IPS-NIHi7 (cell line): ENCODE data around the gene ACTG1.

Source experiments
- DNase-seq: peaks from one replicate; pipeline ENCODE4 v3.0.0; 2012; ENCODE audit warnings: mixed read lengths; ENCODE audit errors: extremely low spot score

The ACTG1 gene

DNA sequence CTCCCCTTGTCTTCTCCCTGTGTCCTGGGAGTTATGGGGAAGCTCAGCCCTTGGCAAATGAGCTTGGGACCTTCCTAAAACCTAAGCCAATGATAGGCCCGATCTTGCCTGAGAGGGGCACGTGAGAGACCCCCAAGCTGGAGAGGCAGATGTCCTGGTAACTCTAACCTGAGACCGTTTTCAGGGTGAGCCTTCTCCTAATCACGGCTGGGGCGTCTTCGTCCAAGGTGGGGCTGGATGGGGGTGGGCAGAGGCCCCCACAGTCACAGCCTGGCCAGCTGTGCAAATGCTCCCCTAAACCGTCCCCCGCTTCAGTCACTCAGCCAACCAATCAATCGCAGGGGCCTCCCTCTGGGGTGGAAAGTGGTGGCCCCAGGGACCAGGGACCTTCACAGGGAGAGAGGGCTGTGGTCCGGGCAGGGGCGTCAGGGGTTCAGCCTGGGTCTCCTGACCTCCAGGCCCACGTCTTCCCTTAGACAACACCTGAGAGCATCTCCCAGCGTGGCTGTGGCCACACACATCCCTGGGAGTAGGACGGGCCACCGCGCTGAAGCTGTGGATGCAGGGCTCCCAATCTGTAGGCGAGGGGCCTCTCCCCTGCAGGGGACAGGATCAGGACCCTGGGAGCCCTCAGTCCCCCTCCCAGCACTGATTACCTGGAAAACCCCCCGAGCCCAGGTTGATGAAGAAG is 30.6 kb downstream of the ACTG1 start:
- no peak for DNase-seq

DNA sequence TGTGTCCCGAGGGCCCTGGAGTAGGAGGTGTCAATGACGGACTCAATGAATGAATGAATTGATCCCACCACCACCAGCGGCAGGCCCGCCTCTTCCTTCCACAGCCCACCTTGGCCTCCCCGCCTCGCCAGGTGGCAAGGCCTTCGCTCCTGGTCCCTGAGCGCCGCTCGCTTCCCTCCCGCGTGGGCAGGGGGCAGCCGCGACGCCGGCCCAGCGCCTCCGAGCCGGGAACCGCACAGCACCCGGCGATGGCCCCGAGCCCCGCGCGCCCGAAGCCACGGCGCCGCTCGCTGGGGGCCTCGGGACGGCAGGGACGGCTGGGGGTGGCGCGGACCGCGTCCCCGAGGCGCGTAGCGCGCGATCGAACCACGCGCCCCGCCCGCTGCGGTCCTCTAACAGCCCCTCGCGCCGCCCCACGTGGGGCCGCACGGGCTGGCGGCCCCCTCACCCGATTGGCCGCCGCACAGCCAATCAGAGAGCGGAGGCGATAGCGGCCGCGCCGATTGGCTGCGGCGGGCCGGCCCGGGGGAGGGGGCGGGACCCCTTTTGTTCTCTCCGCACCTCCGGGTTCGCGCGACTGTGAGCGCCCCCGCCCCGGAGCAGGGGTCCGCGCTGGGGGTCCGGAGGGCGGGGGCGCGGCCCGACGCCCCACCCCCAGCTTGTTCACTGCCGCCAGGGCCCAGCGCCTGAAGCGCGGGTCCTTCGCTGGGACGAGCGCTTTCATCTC is 31.4 kb downstream of the ACTG1 start:
- peak; percentile 96 for DNase-seq

DNA sequence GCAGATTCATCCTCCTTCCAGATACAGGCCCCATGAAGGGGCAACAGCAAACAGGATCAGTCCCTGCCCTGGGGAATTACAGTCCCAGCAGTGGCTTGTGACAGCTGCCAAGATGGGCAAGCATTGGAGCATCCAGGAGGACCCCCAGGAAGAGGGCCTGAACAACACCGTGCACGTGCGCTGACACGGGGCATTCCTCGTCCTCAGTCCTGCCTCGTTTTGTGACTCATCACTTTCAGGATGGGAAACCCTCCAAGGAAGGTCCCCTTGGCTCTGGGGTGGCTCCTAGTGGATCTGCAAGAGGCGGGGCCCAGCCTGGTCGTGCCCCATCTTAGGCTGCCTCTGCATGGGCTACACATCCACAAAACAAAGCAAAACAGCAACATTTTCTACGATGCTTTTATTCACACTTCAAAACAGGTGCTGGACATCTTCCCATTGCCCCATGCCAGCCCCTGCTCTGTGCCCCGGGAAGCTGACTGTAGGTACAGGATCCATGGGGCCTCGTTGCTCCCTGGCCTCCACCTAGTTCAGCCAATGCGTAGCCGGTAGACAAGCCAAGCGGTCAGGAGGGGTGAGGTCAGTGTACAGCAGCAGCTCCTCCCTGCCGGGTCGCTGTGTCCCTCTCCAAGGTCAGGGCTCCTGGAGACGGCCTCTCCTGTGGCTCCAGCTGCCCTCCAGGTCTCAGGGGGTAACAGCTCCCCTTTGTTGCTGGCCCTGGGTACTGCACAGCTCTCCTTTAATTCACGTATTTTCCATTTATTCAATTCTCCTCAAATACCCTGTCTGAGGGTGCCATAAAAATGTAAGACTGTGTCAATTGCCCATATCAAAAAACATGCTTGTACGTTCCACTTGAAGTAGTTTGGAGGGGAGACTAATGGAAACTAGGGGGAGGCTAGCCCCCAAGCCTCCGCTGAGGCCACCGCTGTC is 32.2 kb downstream of the ACTG1 start:
- no peak for DNase-seq

DNA sequence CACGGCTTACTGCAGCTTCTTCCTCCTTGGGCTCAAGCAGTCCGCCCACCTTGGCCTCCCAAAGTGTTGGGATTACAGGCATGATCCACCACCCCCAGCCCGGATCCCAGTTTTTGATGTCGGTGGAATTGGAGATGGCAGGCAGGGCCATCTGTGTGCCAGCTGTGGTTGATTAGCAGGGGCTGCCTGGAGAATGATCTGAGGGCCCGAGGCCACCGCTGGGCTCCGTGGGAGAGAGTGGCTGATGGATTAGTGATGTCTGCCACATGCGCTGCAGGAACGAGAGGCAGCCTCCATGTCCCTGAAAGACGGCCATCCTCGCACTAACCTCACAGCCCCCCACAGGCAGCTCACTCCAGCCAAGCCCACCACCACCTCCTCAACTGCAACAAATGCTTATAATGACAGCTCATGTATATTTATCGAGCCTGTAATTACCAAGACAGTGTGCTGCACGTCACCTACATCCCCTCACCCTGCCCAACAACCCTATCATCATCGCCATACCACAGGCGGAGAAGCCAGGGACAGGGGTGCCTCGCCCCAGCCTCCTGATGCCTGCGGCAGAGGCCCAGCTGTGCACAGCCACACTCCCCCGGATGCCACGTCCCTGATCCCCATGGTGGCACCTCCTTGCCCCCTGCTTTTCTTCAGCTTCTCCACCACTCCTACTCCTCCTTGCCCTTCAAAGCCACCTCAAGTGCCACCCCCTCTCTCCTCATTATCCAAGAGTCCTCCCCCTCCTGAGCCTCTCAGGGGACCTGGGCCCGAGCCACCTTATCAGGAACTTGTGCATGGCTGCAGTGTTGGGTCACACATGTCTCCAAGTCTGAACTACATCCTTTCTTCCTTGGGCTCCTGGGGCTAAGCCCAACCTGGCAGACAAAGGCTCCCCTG is 33.2 kb downstream of the ACTG1 start:
- no peak for DNase-seq

DNA sequence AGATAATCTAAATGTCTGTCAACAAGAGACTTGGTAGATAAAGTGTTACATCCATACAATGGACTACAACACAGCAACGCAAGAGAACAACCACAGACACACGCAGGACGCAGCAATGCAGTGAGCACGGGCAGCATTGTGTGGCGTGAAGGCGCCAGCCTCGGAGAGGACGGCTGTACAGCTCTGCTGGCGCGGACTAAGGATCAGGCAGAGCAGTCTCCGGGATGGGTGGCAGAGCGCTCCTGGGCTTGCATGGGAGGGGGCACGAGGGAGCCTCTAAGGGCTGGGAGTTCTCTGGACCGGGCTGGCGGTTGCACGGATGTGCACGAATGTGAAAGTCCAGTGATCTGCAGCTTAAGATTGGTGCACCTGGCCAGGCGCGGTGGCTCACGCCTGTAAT is 34.5 kb downstream of the ACTG1 start:
- DNase-seq, result no peak

DNA sequence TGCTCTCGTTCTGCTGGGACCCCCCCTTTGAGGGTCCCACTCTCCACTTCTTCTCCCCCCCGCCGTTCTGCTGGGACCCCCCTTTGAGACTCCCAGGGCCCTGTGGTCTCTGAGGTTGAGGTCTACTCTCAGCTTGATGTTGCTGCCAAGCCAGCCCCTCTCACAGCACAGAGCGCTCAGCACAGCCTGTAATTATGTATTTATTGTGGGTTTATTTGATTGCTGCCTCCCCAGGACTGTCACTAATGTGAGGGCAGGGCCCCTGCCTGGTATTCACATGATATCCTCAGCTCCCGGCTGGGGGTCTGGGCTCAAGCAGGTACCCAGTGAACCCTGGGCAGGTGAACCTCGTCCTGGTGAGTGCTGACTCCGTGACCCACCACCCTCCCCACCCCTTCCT is 35.4 kb downstream of the ACTG1 start:
- no peak for DNase-seq

DNA sequence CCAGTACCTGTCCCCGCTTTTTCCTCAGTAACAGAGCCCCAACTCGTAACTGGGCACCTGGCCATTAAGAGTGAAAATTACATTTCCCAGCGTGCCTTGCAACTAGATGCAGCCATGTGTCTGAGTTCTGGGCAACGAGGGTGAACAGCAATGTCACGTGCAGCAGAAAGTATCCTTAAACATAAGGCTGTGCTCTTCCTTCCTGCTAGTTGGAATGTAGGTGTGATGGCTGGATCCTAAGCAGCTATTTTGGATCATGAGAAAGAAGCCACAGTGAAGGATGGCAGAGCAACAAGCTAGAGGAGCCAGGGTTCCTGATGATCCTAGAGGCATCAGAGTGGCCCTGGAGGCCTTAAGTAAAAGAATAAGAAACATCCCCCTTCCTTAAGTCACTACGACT is 36.0 kb downstream of the ACTG1 start:
- DNase-seq, result no peak

DNA sequence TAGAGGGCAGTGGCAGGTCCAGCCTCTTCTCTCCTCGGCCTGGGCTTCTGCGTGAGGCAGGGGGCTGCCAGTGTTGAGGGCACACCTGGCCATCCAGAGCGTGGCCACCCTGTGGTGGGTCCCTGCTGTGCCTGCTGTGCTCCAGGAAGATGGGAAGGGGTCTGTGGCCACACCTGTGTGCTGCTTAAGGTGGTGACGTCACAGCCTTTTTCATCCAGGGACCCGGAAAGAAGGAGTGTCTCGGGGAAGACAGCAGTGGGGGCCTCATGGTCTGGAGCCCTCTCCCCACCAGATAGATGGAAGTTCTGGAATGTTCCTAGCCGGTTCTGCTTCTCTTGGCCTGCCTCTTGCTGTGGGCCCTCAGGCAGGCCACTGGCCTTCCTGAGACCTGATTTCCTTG is 36.5 kb downstream of the ACTG1 start:
- no peak for DNase-seq

DNA sequence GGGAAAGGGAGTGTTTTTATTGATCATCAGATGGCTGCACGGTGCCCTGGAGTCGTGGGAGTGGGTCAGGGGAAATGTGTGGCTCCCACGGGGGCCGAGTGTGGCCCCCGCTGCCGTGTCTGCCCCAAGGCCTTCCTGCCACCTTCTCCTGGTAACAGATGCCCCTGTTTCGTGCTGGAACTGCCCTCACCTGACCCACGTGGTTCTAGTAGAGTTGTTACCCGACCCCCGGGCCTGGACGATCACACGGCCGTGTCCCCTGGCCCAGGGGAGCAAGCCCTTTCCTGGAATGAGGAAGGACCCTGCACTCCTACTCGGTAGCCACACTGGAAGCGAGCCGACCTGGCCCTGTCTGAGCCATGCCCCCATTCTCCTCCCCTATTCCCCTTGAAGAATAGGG is 37.6 kb downstream of the ACTG1 start:
- no peak for DNase-seq

DNA sequence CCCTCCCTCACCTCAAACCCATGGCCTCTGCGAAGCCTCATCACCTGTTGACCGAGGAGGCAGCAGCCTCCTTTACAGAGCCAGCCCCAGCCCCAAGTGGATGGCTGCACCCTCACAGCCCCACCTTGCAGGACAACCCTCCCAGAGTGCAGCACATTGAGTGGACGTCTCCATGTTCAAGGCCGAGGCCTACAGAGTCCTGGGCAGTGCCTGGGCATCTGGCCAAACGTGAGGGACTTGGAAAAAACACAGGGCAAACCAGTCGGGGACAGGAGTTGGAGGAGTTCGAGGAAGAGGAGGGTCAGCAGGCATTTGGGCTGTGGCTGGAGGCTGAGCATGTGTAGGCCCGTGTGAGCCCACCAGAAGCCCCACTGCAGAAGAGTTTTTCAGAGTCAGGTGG is 39.6 kb downstream of the ACTG1 start:
- no peak for DNase-seq

DNA sequence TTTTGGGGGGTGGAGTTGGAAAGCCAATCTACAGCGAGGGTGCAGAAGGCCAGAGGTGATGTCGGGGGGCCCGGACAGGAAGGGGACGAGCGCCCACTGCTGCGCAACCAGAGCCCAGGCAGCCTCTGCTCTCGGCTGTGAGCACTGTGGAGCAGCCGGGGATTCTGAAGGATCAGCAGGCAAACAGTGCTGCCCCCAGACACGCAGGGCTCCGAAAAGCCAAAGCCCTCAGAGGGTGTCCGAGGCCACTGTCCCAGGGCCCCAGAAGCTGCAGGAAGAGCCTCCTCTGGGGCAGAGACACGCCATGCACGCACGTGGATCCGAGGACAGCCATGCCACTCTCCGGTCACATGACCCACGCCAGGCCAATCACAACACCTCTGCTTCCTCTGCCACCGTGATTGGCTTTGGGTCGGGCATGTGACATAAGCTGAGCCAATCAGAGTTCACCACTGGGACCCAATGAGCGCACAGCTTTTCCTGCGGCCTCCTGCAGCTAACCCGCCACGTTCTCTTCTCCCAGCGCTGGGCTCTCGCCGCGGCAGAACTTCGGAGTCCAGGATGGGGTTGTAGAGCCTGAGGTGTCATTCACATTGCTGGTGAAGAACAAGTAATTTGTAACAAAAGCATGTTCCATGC is 40.7 kb downstream of the ACTG1 start:
- peak; percentile 85 for DNase-seq

DNA sequence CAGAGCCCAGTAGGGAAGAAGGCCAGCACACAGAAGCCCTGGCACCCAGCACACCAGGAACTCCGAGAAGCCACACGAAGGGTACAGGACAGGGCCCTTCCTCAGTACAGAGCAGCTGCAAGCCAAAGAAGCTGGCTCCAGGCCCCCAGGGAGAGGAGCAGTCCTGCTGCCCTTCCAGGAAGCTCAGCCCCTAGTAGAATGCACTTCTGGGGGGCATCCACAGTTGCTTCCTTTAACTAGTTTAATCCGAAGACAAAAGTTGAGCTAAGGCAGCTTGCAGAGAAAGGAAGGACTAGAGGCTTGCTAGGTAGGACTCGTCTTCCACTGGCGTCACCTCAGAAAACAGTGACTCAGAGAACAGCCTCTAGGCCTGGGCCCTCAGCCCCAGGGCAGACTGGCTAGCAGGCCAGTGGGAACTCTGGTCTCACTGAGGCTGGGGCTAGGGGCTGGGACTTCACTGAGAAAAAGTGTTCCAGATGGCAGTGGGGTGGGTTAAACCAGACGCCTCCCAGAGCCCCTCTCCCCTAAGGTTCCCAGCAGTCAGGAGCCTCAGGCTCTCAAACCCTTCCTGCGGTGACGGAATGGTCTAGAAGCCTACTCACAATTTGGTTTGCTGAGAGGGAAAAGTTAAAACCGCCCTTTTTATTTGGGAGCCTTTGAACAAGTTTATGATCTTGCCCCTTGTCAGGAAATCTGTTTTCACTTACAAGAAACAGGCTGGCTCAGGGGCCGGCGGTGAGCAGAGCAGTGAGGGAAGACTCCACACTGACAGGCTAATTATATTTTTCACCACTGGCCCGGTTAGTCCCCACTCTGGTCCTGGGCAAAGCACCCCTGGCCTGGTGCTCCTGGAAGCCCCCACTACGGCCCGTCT is 41.4 kb downstream of the ACTG1 start:
- no peak for DNase-seq

DNA sequence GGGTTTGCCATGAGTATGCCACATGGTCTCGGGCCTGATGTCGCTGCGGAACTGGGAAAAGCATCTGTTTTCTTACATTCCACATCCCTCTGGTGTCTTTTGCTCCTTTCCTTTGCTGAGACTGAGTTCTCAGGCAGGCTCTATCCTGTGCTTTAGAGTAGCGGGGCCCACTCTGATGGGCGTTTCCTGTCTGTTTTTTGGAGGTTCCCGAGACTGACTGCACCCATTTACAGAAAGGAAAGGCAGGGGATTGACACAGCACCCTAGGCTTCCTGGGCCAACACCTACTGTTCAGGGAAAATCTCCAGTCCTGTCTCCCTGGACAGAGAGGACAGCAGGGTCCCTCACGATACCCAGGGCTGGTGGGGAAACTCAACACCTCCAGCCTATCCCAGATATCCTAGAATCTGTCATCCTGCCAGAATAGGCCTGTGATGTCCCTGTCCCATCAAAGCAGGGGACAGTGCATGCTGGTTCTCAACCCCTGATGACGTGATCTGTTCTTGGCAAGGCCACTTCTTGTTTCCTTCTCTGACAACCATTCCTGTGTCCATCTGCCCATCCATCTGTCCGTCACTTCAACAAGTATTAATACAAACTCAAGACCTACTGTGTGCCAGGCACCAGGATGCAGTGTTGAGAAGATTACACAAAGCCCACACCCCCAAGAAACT is 42.2 kb downstream of the ACTG1 start:
- no peak for DNase-seq

DNA sequence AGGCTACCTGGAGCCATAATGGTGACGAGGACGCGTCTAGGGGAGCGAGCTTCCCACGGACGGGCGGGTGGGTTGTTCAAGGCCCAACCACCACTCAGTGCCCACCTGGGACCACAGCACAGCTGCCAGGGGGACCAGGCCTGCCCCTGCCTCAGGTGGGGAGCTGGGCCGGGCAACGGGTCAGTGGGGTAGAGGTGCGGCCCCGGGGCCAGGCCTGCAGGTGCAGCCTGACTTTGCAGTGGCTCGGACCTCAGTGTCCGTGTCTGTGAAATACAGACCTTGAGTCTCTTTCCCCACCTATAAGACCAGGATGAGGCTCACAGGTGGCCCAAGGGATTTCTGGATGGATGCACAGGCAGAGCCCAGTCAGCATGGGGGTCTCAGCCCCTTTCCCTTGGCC is 43.3 kb downstream of the ACTG1 start:
- no peak for DNase-seq

DNA sequence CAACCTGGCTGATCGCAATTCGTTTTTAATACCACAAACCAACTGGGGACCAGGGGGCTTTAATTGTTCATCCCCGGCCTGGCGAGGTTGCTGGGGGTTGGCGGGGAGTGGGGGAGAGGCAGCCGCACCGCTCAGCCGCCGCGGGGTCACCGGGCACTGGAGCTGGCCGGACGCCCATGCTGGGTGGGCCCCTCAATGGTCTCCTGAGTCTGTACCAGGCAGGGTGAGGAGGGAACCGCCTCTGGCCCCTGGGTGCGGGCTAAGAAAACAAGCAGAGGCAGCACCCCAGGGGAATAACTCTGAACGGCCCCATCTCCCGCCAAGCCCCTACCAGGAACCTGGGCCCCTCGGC is 43.9 kb downstream of the ACTG1 start:
- DNase-seq, result no peak

DNA sequence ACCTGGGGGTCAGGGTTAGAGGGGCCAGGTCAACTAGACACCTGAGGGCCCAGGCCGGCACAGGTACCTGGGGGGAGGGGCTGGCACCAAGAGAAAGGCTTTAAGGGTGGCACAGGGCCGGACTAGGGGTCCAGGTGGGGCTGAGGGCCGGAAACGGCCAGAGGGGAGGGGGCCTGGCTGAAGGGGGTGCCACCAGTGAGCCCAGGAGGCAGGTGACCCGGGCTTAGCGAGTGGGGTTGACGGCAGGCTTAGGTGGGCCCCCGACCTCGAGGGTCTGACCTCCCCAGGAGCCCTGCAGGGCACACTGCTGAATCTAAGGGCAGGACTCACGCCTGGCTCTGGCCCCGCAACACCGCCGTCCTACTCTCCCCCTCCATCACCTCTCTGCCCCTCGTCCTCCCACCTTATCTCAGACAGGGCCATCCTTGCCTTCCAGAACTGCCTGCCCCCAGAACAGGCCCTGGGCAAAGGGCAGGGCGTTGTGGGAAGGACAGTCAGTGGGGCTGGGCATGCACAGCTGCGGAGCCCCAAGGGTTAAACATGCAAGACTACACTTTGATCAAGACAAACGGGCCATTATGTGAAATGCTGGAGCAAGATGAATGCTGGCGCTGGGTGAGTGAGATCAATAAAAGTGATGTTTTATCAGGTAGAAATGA is 44.4 kb downstream of the ACTG1 start:
- no peak for DNase-seq

DNA sequence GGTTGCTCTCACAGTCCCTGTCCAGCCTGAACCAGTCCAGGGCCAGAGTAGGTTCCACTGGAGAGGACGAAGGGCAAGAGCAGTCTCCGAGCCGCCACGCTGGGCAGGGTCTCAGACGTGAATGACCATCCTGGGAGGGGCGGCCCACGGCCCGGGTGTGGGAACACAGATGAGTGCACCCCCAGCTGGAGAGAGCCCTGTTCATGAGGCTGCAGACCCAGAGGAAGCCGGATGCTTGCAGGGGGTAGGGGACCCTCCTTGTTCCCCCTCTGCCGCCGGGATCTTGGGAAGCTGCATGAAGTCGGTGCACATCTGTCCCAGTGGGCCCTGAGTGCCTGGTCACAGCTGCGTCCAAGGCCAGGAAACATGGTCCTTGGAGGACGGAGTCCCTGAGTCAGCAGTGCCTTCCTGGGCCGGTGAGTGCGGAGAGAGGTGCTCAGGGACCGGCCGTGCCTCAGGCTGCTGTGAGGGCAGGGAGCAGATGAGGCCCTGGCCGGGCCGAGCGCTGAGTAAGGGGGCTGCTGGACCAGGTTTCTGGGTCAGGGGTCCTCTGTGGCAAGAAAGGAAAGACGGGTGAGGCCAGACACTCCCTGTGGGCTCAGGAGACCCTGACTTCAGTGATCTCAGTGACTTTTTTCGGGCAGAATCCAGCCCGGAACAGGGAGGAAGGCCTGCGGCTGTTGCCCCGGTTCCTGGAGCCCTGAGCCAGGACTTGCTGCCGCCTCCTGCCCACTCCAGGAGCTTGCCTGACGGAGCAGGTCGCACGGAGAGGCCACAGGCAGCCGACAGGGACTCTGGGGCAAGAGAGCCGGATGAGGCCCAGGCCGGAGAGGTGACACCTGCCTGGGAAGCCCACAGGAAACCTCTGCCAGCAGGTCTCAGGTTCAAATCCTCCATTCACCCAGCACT is 45.8 kb downstream of the ACTG1 start:
- no peak for DNase-seq

DNA sequence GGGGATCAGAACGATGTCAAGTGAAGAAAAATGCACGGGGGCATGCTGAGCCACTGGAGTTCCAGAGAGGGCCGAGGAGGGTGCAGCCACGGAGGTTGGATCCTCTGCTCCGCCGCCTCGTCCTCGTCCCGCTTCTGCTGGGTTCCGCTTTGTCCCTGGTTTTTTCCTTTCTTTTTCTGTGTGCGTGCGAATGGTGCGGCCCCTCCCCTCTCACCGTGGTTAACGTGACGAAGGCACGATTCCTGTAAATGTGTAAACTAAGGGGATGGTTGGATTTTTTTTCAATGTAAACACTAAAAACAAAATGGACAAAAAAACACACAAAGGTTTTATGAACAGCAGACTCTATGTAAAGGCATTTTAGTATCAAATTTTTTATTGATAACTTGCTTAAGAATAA is 46.7 kb downstream of the ACTG1 start:
- no peak for DNase-seq
